HUES6 (cell line): ENCODE measurements around the gene SDHA.
"Not testable (repeated sequence)": the region's sequence is repeated elsewhere in the genome, so short reads cannot be mapped to it uniquely, and the experiment has no call there.

ENCODE experiments used
- H3K27ac ChIP-seq: 2 replicates; pipeline ENCODE4 v1.7.0; 2013; ENCODE audit warnings: low read depth, mild to moderate bottlenecking, low read length, inconsistent platforms
- H3K27me3 ChIP-seq: 2 replicates; pipeline ENCODE4 v1.6.1; 2013; ENCODE audit warnings: low read length; ENCODE audit not compliant: control insufficient read depth, insufficient read depth
- H3K36me3 ChIP-seq: 2 replicates; pipeline ENCODE4 v1.6.1; 2013; ENCODE audit warnings: low read length; ENCODE audit not compliant: control insufficient read depth, insufficient read depth
- H3K4me1 ChIP-seq: 2 replicates; pipeline ENCODE4 v1.6.1; 2013; ENCODE audit warnings: low read length; ENCODE audit not compliant: control insufficient read depth, insufficient read depth
- H3K4me3 ChIP-seq: 2 replicates; pipeline ENCODE4 v1.5.1; 2013; ENCODE audit warnings: low read depth, low read length
- H3K9ac ChIP-seq: one replicate; pipeline ENCODE4 v1.6.1; 2013; ENCODE audit warnings: mild to moderate bottlenecking, low read length
- H3K9me3 ChIP-seq: 2 replicates; pipeline ENCODE4 v1.6.1; 2013; ENCODE audit warnings: low read depth, low read length; ENCODE audit not compliant: control insufficient read depth, insufficient read depth

The SDHA gene

DNA sequence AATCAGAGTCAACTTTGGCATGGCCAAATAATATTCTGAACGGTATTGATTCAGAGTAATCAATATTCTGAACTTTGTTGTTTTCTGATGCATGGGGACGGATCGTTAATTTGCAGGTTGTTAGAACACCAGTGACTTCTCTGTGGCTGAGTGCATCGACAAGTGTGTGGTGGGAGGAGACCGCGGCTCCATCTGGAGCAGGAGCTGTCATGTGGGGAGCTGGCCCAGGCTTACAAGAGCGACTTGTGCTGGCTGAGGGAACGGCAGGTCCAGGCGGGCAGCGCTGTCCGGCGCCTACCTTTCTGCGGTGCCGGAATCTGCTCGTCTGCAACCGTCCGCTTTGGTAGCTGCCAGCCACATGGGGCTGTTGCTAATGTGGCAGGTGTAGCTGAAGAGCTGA lies 9.3 kb downstream of the SDHA start:
- H3K4me3 ChIP-seq, H3K9me3 ChIP-seq, H3K4me1 ChIP-seq, H3K9ac ChIP-seq, H3K27me3 ChIP-seq, H3K27ac ChIP-seq: not testable (repeated sequence)
- H3K36me3 ChIP-seq = peaks cover 83% of the 10 kb centered on the region

DNA sequence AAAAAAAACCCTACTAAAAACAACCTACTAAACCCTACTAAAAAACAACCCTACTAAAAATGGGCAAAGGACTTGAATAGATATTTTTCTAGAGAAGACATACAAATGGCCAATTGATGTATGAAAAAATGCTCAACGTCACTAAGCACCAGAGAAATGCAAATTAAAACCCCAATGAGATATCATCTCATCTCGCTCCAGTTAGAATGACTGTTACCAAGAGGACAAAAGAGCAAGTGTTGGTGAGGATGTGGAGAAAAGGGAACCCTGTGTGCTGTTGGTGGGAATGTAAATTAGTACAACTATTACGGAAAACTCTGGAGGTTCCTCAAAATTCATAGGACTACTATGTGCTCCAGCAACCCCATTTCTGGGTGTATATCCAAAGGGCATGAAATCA lies 10.8 kb downstream of the SDHA start:
- Histone ChIP-seq H3K36me3 (peaks cover 87% of the 10 kb centered on the region), H3K9ac (no peak overlapping the region), H3K4me1 (no peaks in the 10 kb centered on the region), H3K27ac (no peak overlapping the region), H3K9me3 (no peaks in the 10 kb centered on the region), H3K4me3 (no peak overlapping the region), H3K27me3 (no peaks in the 10 kb centered on the region)

DNA sequence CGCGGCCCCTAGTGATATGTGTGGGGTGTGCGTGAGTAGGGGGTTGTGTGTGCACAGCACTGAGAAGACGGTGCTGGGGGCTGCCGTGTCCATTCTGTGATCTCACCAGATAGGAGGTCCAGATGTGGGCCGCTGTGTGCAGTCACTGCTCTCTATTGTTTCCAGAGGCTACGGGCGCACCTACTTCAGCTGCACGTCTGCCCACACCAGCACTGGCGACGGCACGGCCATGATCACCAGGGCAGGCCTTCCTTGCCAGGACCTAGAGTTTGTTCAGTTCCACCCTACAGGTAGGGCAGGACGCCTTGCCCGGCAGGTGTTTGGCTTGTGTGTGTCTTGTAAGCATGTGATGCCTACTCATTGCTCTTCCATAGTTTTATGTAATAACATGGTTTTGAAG lies 12.6 kb downstream of the SDHA start:
- Histone ChIP-seq H3K36me3 (peaks cover 83% of the 10 kb centered on the region), H3K9ac (no peak overlapping the region), H3K27me3 (no peaks in the 10 kb centered on the region), H3K9me3 (no peaks in the 10 kb centered on the region), H3K4me1 (peaks cover 6% of the 10 kb centered on the region; the same call in 1 of the 2 replicates), H3K4me3 (no peak overlapping the region), H3K27ac (no peak overlapping the region)

DNA sequence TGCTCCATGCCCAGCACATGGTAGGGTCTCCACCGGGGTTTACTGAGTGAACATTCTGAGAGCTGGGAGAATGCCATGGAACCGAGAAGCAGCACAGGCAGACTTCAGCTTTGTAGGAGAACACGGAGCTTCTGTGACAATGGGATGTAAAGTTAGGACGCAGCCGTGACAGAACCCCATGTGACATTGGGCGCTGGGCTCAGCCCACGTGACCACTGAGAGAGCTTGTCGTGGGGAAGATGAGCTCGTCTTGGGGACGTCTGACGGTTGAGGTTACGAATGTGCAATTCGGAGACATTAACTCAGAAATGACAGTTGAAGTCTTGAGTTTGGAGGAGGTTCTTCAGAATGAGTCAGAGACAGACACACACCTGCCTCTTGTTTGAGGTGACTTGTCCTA lies 13.5 kb downstream of the SDHA start:
- Histone ChIP-seq H3K9ac (no peak overlapping the region), H3K4me3 (no peak overlapping the region), H3K9me3 (no peaks in the 10 kb centered on the region), H3K27ac (no peak overlapping the region), H3K4me1 (peaks cover 6% of the 10 kb centered on the region; the same call in 1 of the 2 replicates), H3K36me3 (peaks cover 80% of the 10 kb centered on the region), H3K27me3 (no peaks in the 10 kb centered on the region)

DNA sequence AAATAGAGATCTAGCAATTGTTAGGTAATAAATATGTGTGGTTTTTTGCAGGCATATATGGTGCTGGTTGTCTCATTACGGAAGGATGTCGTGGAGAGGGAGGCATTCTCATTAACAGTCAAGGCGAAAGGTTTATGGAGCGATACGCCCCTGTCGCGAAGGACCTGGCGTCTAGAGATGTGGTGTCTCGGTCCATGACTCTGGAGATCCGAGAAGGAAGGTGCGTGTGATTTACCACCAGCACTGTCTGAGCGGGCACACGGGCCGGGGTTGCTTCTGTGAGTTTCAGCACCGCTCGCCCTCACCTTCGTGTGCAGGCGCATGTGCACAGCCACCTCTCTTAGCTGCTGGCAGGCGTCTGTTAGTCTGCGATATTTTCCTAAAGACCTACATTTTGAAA lies 15.3 kb downstream of the SDHA start:
- H3K27ac ChIP-seq, H3K27me3 ChIP-seq, H3K9me3 ChIP-seq, H3K4me3 ChIP-seq, H3K9ac ChIP-seq, H3K4me1 ChIP-seq: not testable (repeated sequence)
- peaks cover 78% of the 10 kb centered on the region for H3K36me3 ChIP-seq

DNA sequence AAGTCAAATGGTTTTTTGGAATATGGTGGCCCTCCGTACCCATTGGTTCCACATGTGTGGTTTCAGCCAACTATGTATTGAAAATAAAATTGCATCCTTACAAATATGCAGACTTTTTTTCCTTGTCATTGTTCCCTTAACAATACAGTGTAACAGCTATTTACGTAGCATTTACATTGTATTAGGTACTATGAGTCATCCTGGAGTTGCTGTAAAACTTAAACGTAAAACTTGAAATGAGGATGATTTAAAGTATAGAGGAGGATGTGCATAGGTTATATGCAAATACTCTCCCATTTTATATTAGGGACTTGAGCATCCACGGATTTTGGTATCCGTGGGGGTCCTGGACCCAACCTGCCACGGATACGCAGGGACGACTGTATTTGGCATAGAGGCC lies 16.3 kb downstream of the SDHA start:
- Histone ChIP-seq H3K4me1 (peaks cover 6% of the 10 kb centered on the region; the same call in 1 of the 2 replicates), H3K4me3 (no peak overlapping the region), H3K9ac (no peak overlapping the region), H3K9me3 (no peaks in the 10 kb centered on the region), H3K27ac (no peak overlapping the region), H3K27me3 (no peaks in the 10 kb centered on the region), H3K36me3 (peaks cover 74% of the 10 kb centered on the region)

DNA sequence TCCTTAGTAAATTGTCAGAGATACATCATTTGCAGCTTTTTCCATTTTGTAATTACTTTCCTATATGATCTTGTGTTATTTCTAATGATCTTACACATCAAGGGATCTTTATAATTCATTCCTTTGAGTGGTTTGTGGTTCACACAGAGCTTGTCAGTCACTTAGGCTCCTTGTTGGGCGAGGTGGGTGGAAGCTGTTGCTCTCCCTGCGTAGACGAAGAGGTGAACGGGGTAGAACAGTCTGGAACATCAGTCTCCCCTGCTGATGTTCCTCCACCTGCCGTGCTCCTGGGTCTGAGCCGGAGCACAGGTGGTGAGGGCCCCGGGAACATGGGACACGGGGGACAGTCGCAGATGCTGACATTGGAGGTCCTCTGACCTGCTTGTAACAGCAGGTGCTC lies 17.4 kb downstream of the SDHA start:
- not testable (repeated sequence) for H3K27ac ChIP-seq, H3K27me3 ChIP-seq, H3K4me1 ChIP-seq, H3K9ac ChIP-seq, H3K4me3 ChIP-seq, H3K9me3 ChIP-seq
- peaks cover 74% of the 10 kb centered on the region for H3K36me3 ChIP-seq

DNA sequence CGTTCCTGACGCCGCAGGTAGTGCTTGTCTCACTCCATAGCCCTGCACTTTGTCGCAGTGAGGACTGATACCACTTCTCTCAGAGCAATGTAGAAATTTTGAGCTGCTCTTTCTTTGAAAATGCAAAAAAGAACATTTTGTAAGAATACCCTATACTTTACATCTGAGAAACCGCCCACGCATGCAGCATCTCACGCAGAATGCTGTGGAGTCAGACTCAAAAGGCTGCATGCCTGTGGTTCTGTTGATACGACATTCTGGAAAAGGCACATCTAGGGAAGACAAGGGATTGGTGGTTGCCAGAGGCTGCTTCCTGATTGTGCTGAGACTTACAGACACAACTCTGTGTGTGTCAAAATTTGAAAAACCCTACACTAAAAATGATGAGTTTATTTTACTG lies 19.8 kb downstream of the SDHA start:
- not testable (repeated sequence) for H3K4me3 ChIP-seq, H3K27me3 ChIP-seq, H3K9ac ChIP-seq, H3K4me1 ChIP-seq, H3K27ac ChIP-seq
- peaks cover 81% of the 10 kb centered on the region for H3K36me3 ChIP-seq
- peaks cover 20% of the 10 kb centered on the region for H3K9me3 ChIP-seq

DNA sequence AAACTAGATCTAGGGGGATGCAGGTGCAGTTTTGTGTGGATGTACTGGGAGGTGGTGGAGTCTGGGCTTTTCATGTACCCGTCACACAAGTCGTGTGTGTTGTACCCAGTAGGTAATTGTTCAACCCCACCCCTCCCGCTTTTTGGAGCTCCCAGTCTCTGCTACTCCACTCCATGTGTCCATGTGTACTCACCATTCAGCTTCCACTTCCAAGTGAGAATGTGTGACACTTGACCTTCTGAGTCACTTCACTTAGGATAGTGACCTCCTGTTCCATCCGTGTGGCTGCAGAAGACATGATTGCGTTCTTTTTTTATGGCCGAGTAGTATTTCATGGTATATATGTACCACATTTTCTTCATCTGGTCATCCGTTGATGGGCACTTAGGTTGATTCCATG lies 22.4 kb downstream of the SDHA start:
- H3K4me1 ChIP-seq, H3K4me3 ChIP-seq, H3K9ac ChIP-seq, H3K27me3 ChIP-seq, H3K27ac ChIP-seq: not testable (repeated sequence)
- H3K9me3 ChIP-seq = peaks cover 20% of the 10 kb centered on the region
- peaks cover 75% of the 10 kb centered on the region for H3K36me3 ChIP-seq

DNA sequence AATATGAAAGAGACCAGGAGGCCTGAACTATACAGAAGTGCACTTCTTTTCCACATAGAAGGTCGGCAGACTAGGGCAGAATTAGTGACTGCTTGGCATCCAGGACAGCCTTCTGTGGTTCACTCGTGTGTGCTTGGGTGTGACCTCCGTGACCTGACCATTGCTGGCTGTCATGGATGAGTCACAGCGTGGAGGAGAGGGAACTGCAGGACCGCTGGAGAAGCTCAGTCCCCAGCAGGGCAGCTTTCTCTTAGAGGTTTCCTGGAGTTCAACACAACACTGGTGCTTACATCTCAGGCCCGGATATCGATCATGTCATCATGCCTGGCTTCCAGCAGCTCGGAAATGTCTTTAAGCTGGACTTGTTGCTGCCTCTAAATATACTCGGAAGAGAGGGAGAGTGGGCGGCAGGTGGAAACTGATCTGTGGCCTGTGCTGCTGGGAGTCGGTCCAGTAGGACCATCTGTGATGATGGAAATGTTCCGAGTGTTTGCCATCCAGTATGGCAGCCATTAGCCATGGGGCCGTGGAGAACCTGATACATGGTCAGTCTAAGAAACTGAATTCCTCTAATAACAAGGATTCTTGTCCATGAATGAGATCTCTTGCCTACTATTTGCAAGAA lies 23.0 kb downstream of the SDHA start:
- H3K4me1 ChIP-seq, H3K4me3 ChIP-seq, H3K27me3 ChIP-seq, H3K27ac ChIP-seq, H3K9ac ChIP-seq: not testable (repeated sequence)
- H3K9me3 ChIP-seq = peaks cover 20% of the 10 kb centered on the region
- H3K36me3 ChIP-seq = peaks cover 79% of the 10 kb centered on the region

DNA sequence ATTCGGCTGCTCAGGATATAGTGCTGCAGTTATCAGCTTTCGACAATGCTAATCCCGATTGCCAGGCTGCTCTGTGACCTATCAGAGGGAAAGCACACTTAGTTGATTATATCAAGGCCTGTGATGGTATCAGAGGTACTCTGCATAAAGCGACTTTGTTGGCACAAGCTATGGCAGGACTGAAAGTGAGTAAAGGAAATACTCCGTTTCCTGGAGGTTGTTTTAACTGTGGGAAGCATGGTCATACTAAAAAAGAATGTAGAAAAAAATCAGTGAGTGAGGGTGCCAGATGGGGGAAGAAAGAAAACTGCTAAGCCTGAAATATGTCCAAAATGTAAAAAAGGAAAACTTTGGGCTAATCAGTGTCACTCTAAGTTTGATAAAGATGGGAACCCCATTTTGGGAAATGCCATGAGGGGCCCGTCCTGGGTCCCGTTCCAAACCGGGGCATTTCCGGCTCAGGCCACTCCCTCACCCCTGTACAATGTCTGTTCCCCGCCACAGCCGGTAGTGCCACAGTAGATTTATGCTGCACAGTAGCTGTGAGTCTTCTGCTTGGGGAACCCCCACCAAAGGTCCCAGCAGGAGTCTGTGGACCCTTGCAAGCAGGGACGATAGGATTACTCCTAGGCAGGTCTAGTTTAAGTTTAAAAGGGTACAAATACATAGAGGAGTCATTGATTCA lies 25.7 kb downstream of the SDHA start:
- not testable (repeated sequence) for H3K4me3 ChIP-seq, H3K27me3 ChIP-seq, H3K4me1 ChIP-seq, H3K9ac ChIP-seq, H3K27ac ChIP-seq
- peaks cover 84% of the 10 kb centered on the region for H3K36me3 ChIP-seq
- H3K9me3 ChIP-seq = peaks cover 27% of the 10 kb centered on the region
